IMR-90 (cell line): ENCODE results near the gene OSBPL6. TPM values are rescaled to one million over a fixed set of nuclear protein-coding genes. Genes with fewer than 3 reads are reported as not detected.
A peak's percentile ranks its signal among the peaks of the same experiment; 100 is the strongest.

Source experiments
- ATAC-seq: fragments of 200-7000 bp; cut with Tn5 transposase; 2 replicates; pipeline ENCODE4 v1.9.1; 2020; ENCODE audit warnings: low read depth, mild to moderate bottlenecking, moderate library complexity
- BruUV-seq: library from RNA; stranded (reverse); fragments of 400-500 nt; replicated peaks from 2 replicates; lab custom pipeline; 2021; lab: Mats Ljungman, UMichigan
- CTCF ChIA-PET: fragments of 300-600 bp; formaldehyde crosslinking; extraction: SDS; loops from one replicate; lab custom pipeline; 2021; ENCODE audit warnings: antibody characterized with exemption; lab: Yijun Ruan, JAX
- POLR2A ChIA-PET: fragments of 300-600 bp; sonication (Branson Sonifier 250); formaldehyde crosslinking; loops from one replicate; lab custom pipeline; 2022; ENCODE audit warnings: antibody characterized with exemption; ENCODE audit not compliant: unreplicated experiment; lab: Charles Lee
- DNase-seq: peaks from one replicate; pipeline ENCODE4 v3.0.0; 2013
- H2AFZ ChIP-seq: replicated peaks from 2 replicates; pipeline ENCODE3; 2013; ENCODE audit warnings: low read length, mild to moderate bottlenecking; ENCODE audit not compliant: poor library complexity
- H2AK5ac ChIP-seq: 2 replicates; pipeline ENCODE4 v1.6.1; 2013; ENCODE audit warnings: low read depth, low read length, inconsistent platforms
- H2AK9ac ChIP-seq: replicated peaks from 2 replicates; pipeline ENCODE3; 2013; ENCODE audit warnings: mild to moderate bottlenecking, low read depth, low read length, moderate library complexity; ENCODE audit not compliant: poor library complexity
- H2BK120ac ChIP-seq: 2 replicates; pipeline ENCODE4 v1.6.1; 2013; ENCODE audit warnings: low read depth, low read length, inconsistent platforms
- H2BK15ac ChIP-seq: 3 replicates; pipeline ENCODE4 v1.6.1; 2013; ENCODE audit warnings: low read depth, low read length, inconsistent platforms
- H2BK20ac ChIP-seq: 2 replicates; pipeline ENCODE4 v1.6.1; 2013; ENCODE audit warnings: low read depth, mild to moderate bottlenecking, inconsistent platforms, low read length, moderate library complexity
- H2BK5ac ChIP-seq: 2 replicates; pipeline ENCODE4 v1.6.1; 2013; ENCODE audit warnings: mild to moderate bottlenecking, low read depth, low read length, inconsistent platforms; ENCODE audit not compliant: poor library complexity, severe bottlenecking
- H3K14ac ChIP-seq: replicated peaks from 2 replicates; pipeline ENCODE4 v1.6.1; 2013; ENCODE audit warnings: low read depth, low read length, inconsistent platforms
- H3K18ac ChIP-seq: 2 replicates; pipeline ENCODE4 v1.6.1; 2013; ENCODE audit warnings: low read depth, low read length, control low read depth
- H3K23ac ChIP-seq: 2 replicates; pipeline ENCODE4 v1.6.1; 2013; ENCODE audit warnings: low read depth, low read length, inconsistent platforms
- H3K27ac ChIP-seq: 2 replicates; pipeline ENCODE4 v1.5.1; 2013; ENCODE audit warnings: mild to moderate bottlenecking, control low read depth, low read length; ENCODE audit not compliant: insufficient read depth
- H3K27me3 ChIP-seq: 2 replicates; pipeline ENCODE4 v1.6.1; 2013; ENCODE audit warnings: low read length; ENCODE audit not compliant: control insufficient read depth, insufficient read depth
- H3K36me3 ChIP-seq: 2 replicates; pipeline ENCODE4 v1.6.1; 2013; ENCODE audit warnings: low read length, mixed read lengths; ENCODE audit not compliant: control insufficient read depth, insufficient read depth
- H3K4ac ChIP-seq: 2 replicates; pipeline ENCODE4 v1.6.1; 2013; ENCODE audit warnings: low read depth, low read length, inconsistent platforms
- H3K4me1 ChIP-seq: 2 replicates; pipeline ENCODE4 v1.6.1; 2013; ENCODE audit warnings: low read length, mixed read lengths; ENCODE audit not compliant: control insufficient read depth, insufficient read depth
- H3K4me2 ChIP-seq: 2 replicates; pipeline ENCODE4 v1.6.1; 2013; ENCODE audit warnings: low read depth, mild to moderate bottlenecking, control low read depth, low read length, moderate library complexity
- H3K4me3 ChIP-seq: 2 replicates; pipeline ENCODE4 v1.5.1; 2013; ENCODE audit warnings: low read depth, mild to moderate bottlenecking, control low read depth, low read length, moderate library complexity; ENCODE audit not compliant: insufficient read depth
- H3K56ac ChIP-seq: 2 replicates; pipeline ENCODE4 v1.6.1; 2013; ENCODE audit warnings: low read length, inconsistent platforms; ENCODE audit not compliant: insufficient read depth; ENCODE audit errors: extremely low read depth
- H3K79me1 ChIP-seq, 2 experiments: 2 replicates each; pipeline ENCODE4 v1.6.1; 2013; ENCODE audit warnings: low read length in 2 of 2, inconsistent platforms in 1 of 2, low read depth in 1 of 2
- H3K9ac ChIP-seq: 2 replicates; pipeline ENCODE4 v1.6.1; 2013; ENCODE audit warnings: low read depth, low read length, control low read depth
- H3K9me1 ChIP-seq: 2 replicates; pipeline ENCODE4 v1.6.1; 2013; ENCODE audit warnings: low read length, inconsistent platforms; ENCODE audit not compliant: insufficient read depth
- H3K9me3 ChIP-seq: 2 replicates; pipeline ENCODE4 v1.6.1; 2013; ENCODE audit warnings: low read length; ENCODE audit not compliant: control insufficient read depth, insufficient read depth
- H4K20me1 ChIP-seq: 2 replicates; pipeline ENCODE4 v1.6.1; 2013; ENCODE audit warnings: low read length, inconsistent platforms; ENCODE audit not compliant: insufficient read depth
- H4K5ac ChIP-seq: 2 replicates; pipeline ENCODE4 v1.6.1; 2013; ENCODE audit warnings: mild to moderate bottlenecking, low read depth, low read length, control low read depth
- H4K8ac ChIP-seq, 2 experiments: 2 replicates each; pipeline ENCODE4 v1.6.1; 2013; ENCODE audit warnings: low read depth in 2 of 2, low read length in 2 of 2, control low read depth in 1 of 2, inconsistent platforms in 1 of 2
- H4K91ac ChIP-seq: 2 replicates; pipeline ENCODE4 v1.6.1; 2013; ENCODE audit warnings: low read depth, low read length, inconsistent platforms; ENCODE audit not compliant: insufficient read depth
- BHLHE40 ChIP-seq: fragments of 150-350 bp; IDR thresholded peaks from 2 replicates; pipeline ENCODE4 v1.6.1; 2016; ENCODE audit warnings: mild to moderate bottlenecking, low read depth, low read length
- CEBPB ChIP-seq: IDR thresholded peaks from 2 replicates; pipeline ENCODE4 v1.6.1; 2012; ENCODE audit warnings: low read depth, low read length, improper control_type of control experiment
- CHD1 ChIP-seq: IDR thresholded peaks from 2 replicates; pipeline ENCODE4 v1.6.1; 2012; ENCODE audit warnings: low read depth, low read length, improper control_type of control experiment
- ELK1 ChIP-seq: fragments of 150-350 bp; IDR thresholded peaks from 2 replicates; pipeline ENCODE4 v1.6.1; 2016; ENCODE audit warnings: low read depth, mild to moderate bottlenecking, low read length, moderate library complexity, borderline replicate concordance
- FOS ChIP-seq: fragments of 150-350 bp; IDR thresholded peaks from 2 replicates; pipeline ENCODE4 v1.6.1; 2016; ENCODE audit warnings: low read depth, low read length
- MAFK ChIP-seq: IDR thresholded peaks from 2 replicates; pipeline ENCODE4 v1.6.1; 2012; ENCODE audit warnings: low read depth, low read length, improper control_type of control experiment
- MAZ ChIP-seq: IDR thresholded peaks from 2 replicates; pipeline ENCODE4 v1.6.1; 2012; ENCODE audit warnings: low read depth, mild to moderate bottlenecking, low read length, improper control_type of control experiment, moderate library complexity, borderline replicate concordance
- MXI1 ChIP-seq: IDR thresholded peaks from 2 replicates; pipeline ENCODE4 v1.6.1; 2012; ENCODE audit warnings: low read depth, mild to moderate bottlenecking, low read length, moderate library complexity, borderline replicate concordance
- NFE2L2 ChIP-seq: fragments of 150-350 bp; IDR thresholded peaks from 2 replicates; pipeline ENCODE4 v1.6.1; 2016; ENCODE audit warnings: low read depth, mild to moderate bottlenecking, low read length
- POLR2A ChIP-seq: IDR thresholded peaks from 2 replicates; pipeline ENCODE4 v1.6.1; 2012; ENCODE audit warnings: mild to moderate bottlenecking, low read depth, low read length
- RAD21 ChIP-seq: IDR thresholded peaks from 2 replicates; pipeline ENCODE4 v1.6.1; 2012; ENCODE audit warnings: low read length, improper control_type of control experiment
- RCOR1 ChIP-seq: IDR thresholded peaks from 2 replicates; pipeline ENCODE4 v1.6.1; 2012; ENCODE audit warnings: mild to moderate bottlenecking, low read length, improper control_type of control experiment; ENCODE audit not compliant: insufficient replicate concordance
- RFX5 ChIP-seq: IDR thresholded peaks from 2 replicates; pipeline ENCODE4 v1.8.0; 2012; ENCODE audit warnings: low read depth, mild to moderate bottlenecking, low read length, moderate library complexity
- SMC3 ChIP-seq: fragments of 150-350 bp; IDR thresholded peaks from 2 replicates; pipeline ENCODE4 v1.6.1; 2016; ENCODE audit warnings: low read depth, mild to moderate bottlenecking, antibody characterized with exemption, low read length, moderate library complexity
- USF2 ChIP-seq: fragments of 150-350 bp; IDR thresholded peaks from 2 replicates; pipeline ENCODE4 v1.6.1; 2017; ENCODE audit warnings: mild to moderate bottlenecking, antibody characterized with exemption, low read length, low read depth
- WGBS, 2 experiments: methylation state at CpG; one replicate each; pipeline versions ENCODE4 v1.1.5 to v1.1.7; 2013; ENCODE audit warnings: missing lambda C conversion rate in 2 of 2; ENCODE audit not compliant: insufficient read length in 1 of 2; ENCODE audit errors: extremely low coverage in 2 of 2; 5-methylcytosine and 5-hydroxymethylcytosine counted together
- dilution Hi-C: fragments of 300-500 bp; cut with HindIII; formaldehyde crosslinking; loops from one replicate; pipeline ENCODE4 v1.14.3; 2018; ENCODE audit warnings: low sequenced_read_pairs; ENCODE audit not compliant: unreplicated experiment
- in situ Hi-C: fragments of 300-500 bp; cut with MboI; formaldehyde crosslinking; loops from 3 replicates; pipeline ENCODE4 v1.14.3; 2019; ENCODE audit warnings: low sequenced_read_pairs, inconsistent platforms, mixed read lengths
- intact Hi-C: fragments of 100-400 bp; cut with micrococcal nuclease; formaldehyde crosslinking; loops from 2 replicates; pipeline ENCODE4 v1.10.0; 2022
- polyA plus RNA-seq, 3 experiments: library from polyadenylated mRNA; depleted of rRNA; stranded (reverse); fragments of >200 nt; gene quantifications; 2 replicates each; pipeline ENCODE4 v1.2.3, GENCODE V29; 2012; ENCODE audit warnings: low replicate concordance in 1 of 3
- total RNA-seq: library from RNA; depleted of rRNA; stranded (reverse); fragments of >200 nt; gene quantifications from 2 replicates; pipeline ENCODE4 v1.2.3, GENCODE V29; 2012

Gene OSBPL6
- total and polyA plus RNA-seq, 2 of the 4 experiments (the other 2 are of a cell fraction) = 3.2 to 3.7 TPM

GRCh38 chr2:178247250-178247649 is 52.9 kb downstream of the OSBPL6 start:
- CTCF ChIA-PET = no interaction called here
- TF ChIP-seq RFX5 = no peak
- TF ChIP-seq MAFK = no peak
- TF ChIP-seq RCOR1 = no peak
- no peak for TF ChIP-seq MXI1
- no peak for TF ChIP-seq CHD1
- no peak for TF ChIP-seq CEBPB
- TF ChIP-seq SMC3 = no peak
- TF ChIP-seq POLR2A = no peak
- no peak for TF ChIP-seq BHLHE40
- TF ChIP-seq NFE2L2 = no peak
- no peak for TF ChIP-seq USF2
- TF ChIP-seq FOS = no peak
- TF ChIP-seq RAD21 = no peak
- TF ChIP-seq ELK1 = no peak
- no peak for TF ChIP-seq MAZ
- H2AFZ ChIP-seq = peak overlapping the region; percentile 25
- no peak overlapping the region for H2BK20ac ChIP-seq
- 0 out of 2 replicates have a peak overlapping the region, but pooled peaks have one; percentile 22 for H3K14ac ChIP-seq
- ATAC-seq = no peak
- H2AK9ac ChIP-seq = no peak overlapping the region
- no peak overlapping the region; the same call in 1 of the 2 replicates for H4K5ac ChIP-seq
- no peak overlapping the region for H2BK120ac ChIP-seq
- H3K23ac ChIP-seq = no peak overlapping the region
- H2BK15ac ChIP-seq = no peak overlapping the region
- H4K8ac ChIP-seq = no peak overlapping the region
- H3K4ac ChIP-seq = no peak overlapping the region
- H3K9ac ChIP-seq = no peak overlapping the region
- 0 out of 2 replicates have a peak, but pooled peaks cover 7% of the 10 kb centered on the region for H3K9me1 ChIP-seq
- H3K4me3 ChIP-seq = no peak overlapping the region
- no peak overlapping the region for H2BK5ac ChIP-seq
- no peak overlapping the region for H3K56ac ChIP-seq
- in situ Hi-C loops = no loop called here
- H4K20me1 ChIP-seq = no peaks in the 10 kb centered on the region
- no peaks in the 10 kb centered on the region for H3K27me3 ChIP-seq
- no peak overlapping the region for H3K18ac ChIP-seq
- no peak overlapping the region for H2AK5ac ChIP-seq
- H4K91ac ChIP-seq = no peak overlapping the region
- intact Hi-C loops = no loop called here
- no CpG with 5 or more reads among the region's 1 CpG for WGBS, 2 experiments
- peaks cover 0 to 8% of the 10 kb centered on the region in 2 experiments; a peak in 2 of 4 replicates for H3K79me1 ChIP-seq
- no peaks in the 10 kb centered on the region for H3K4me1 ChIP-seq
- no peak overlapping the region for H3K27ac ChIP-seq
- H3K9me3 ChIP-seq = no peaks in the 10 kb centered on the region
- BruUV-seq = no TSS peak
- POLR2A ChIA-PET = no interaction called here
- no peak for DNase-seq
- no peaks in the 10 kb centered on the region for H3K36me3 ChIP-seq
- dilution Hi-C loops = no loop called here
- H3K4me2 ChIP-seq = peak overlapping the region; percentile 39; the same call in 1 of the 2 replicates
